HFFc6 (cell line): ENCODE measurements around the gene DYNLL1. TPM values are rescaled to one million over a fixed set of nuclear protein-coding genes. Genes with fewer than 3 reads are reported as not detected.

Source experiments
- DNase-seq: peaks from one replicate; pipeline ENCODE4 v3.0.0-alpha.2; 2018
- H3K27ac Mint-ChIP-seq: 2 replicates; pipeline ENCODE4 v1.8.0; 2020; ENCODE audit warnings: mild to moderate bottlenecking, mixed read lengths
- H3K27me3 Mint-ChIP-seq: 2 replicates; pipeline ENCODE4 v1.8.0; 2021; ENCODE audit warnings: mild to moderate bottlenecking, moderate library complexity, mixed read lengths; ENCODE audit not compliant: insufficient read depth
- H3K36me3 Mint-ChIP-seq: 2 replicates; pipeline ENCODE4 v1.8.0; 2021; ENCODE audit warnings: low read depth, mixed read lengths
- H3K4me1 Mint-ChIP-seq: 2 replicates; pipeline ENCODE4 v1.8.0; 2020; ENCODE audit warnings: low read depth, mixed read lengths
- H3K4me3 Mint-ChIP-seq: 2 replicates; pipeline ENCODE4 v1.8.0; 2020; ENCODE audit warnings: mild to moderate bottlenecking, moderate library complexity, mixed read lengths
- H3K9me3 Mint-ChIP-seq: 2 replicates; pipeline ENCODE4 v1.8.0; 2020; ENCODE audit warnings: mild to moderate bottlenecking, mixed read lengths
- total RNA-seq, 6 experiments: library from RNA; stranded (reverse); fragmentation: NEBNext Ultra II Directional; extraction: Animal tissue kit (Norgen Biotek cat#: 25700); gene quantifications; 2 replicates in 1 of 6; 3 replicates in 5 of 6; pipeline ENCODE4 v1.2.3, GENCODE V29; 2021
- TF ChIP-seq, protein P1 (sequence below): fragments of 200-600 bp; sonication (generic); IDR thresholded peaks from 2 replicates; pipeline ENCODE4 v1.5.0; 2021; ENCODE audit warnings: antibody characterized with exemption, mild to moderate bottlenecking

The DYNLL1 gene
- total RNA-seq, 6 experiments from 2014 or later = 530 to 650 (median 609) TPM

DNA sequence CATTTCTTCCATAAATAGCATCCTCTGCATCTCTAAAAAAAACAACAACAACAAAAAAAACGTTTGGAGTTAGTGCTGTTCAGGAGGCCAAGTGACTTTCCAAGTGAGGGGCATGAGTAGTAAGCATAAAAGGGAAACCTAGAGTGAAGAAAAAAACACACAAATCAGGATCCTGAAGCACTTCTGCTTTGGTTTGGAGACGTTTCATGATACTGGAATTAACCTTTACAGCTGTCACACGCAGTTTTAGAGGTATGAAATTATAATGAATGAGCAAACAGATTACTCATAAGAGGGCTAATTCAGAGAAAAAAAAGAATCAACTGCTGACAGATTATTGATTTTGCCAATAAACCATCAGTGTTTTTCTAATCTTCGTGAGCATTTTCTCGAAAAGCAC lies 30.2 kb upstream of the DYNLL1 start:
- no peak for DNase-seq
- Mint-ChIP-seq H3K9me3 (no peaks in the 10 kb centered on the region), H3K27ac (peak overlapping the region; percentile 42), H3K4me1 (peaks cover 38% of the 10 kb centered on the region), H3K27me3 (peaks cover 2% of the 10 kb centered on the region; the same call in 1 of the 2 replicates), H3K36me3 (peaks cover 52% of the 10 kb centered on the region), H3K4me3 (no peak overlapping the region)
- TF ChIP-seq, protein P1, sequence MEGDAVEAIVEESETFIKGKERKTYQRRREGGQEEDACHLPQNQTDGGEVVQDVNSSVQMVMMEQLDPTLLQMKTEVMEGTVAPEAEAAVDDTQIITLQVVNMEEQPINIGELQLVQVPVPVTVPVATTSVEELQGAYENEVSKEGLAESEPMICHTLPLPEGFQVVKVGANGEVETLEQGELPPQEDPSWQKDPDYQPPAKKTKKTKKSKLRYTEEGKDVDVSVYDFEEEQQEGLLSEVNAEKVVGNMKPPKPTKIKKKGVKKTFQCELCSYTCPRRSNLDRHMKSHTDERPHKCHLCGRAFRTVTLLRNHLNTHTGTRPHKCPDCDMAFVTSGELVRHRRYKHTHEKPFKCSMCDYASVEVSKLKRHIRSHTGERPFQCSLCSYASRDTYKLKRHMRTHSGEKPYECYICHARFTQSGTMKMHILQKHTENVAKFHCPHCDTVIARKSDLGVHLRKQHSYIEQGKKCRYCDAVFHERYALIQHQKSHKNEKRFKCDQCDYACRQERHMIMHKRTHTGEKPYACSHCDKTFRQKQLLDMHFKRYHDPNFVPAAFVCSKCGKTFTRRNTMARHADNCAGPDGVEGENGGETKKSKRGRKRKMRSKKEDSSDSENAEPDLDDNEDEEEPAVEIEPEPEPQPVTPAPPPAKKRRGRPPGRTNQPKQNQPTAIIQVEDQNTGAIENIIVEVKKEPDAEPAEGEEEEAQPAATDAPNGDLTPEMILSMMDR = no peak

DNA sequence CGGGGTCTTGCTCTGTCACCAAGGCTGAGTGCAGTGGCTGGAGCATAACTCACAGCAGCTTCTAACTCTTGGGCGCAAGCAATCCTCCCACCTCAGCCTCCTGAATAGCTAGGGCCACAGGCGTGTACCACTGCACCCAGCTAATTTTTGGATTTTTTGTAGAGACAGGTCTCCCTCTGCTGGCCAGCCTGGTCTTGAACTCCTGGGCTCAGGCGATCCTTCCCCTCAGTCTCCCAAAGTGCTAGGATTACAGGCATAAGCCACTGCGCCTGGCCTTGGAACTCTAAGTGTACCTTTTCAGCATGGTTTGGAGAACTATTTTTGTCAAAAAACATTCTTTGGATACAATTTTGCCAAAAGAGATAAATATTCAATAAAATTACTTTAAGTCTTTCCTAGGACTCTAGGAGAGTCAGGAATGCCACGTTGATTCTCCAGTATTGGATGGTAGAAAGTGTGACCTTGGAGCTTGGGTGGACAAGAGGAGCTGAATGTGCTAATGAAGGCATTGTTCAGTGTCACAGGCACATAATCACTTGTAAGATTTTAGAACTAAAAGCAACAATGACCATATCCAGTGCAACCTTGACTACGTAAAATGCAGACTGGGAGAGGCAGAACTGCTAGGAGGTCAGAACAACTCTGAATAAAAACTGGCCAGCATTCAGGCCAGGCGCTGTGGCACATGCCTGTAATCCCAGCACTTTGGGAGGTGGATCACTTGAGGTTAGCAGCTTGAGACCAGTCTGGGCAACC lies 29.2 kb upstream of the DYNLL1 start:
- H3K27me3 Mint-ChIP-seq = peaks cover 2% of the 10 kb centered on the region; the same call in 1 of the 2 replicates
- DNase-seq = peak; percentile 38
- TF ChIP-seq, protein P1 = peak; percentile 80
- H3K27ac Mint-ChIP-seq = peak overlapping the region; percentile 52; the same call in 1 of the 2 replicates
- peaks cover 46% of the 10 kb centered on the region for H3K36me3 Mint-ChIP-seq
- H3K9me3 Mint-ChIP-seq = no peaks in the 10 kb centered on the region
- peak overlapping the region; percentile 24; the same call in 1 of the 2 replicates for H3K4me3 Mint-ChIP-seq
- peaks cover 38% of the 10 kb centered on the region for H3K4me1 Mint-ChIP-seq

DNA sequence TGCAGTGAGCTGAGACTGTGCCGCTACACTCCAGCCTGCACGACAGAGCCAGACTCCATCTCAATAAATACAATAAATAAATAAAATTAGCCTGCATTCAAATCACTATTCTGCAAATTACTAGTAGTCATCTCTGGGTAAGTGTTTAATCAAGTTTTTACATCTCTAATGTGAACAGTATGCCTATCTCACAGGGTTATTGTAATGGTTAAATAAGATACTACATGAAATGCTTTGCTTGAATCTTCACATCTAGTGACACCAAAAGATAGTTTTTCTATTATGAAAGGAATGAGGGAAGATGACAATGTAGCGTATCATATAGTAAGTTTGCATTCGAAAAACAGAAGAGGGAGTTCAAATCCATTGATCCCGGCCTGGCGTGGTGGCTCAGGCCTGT lies 28.5 kb upstream of the DYNLL1 start:
- Mint-ChIP-seq H3K9me3 (no peaks in the 10 kb centered on the region), H3K4me3 (peak overlapping the region; percentile 95), H3K36me3 (peaks cover 42% of the 10 kb centered on the region), H3K27me3 (peaks cover 2% of the 10 kb centered on the region; the same call in 1 of the 2 replicates), H3K4me1 (peaks cover 38% of the 10 kb centered on the region), H3K27ac (peak overlapping the region; percentile 51)
- TF ChIP-seq, protein P1 = no peak
- no peak for DNase-seq

DNA sequence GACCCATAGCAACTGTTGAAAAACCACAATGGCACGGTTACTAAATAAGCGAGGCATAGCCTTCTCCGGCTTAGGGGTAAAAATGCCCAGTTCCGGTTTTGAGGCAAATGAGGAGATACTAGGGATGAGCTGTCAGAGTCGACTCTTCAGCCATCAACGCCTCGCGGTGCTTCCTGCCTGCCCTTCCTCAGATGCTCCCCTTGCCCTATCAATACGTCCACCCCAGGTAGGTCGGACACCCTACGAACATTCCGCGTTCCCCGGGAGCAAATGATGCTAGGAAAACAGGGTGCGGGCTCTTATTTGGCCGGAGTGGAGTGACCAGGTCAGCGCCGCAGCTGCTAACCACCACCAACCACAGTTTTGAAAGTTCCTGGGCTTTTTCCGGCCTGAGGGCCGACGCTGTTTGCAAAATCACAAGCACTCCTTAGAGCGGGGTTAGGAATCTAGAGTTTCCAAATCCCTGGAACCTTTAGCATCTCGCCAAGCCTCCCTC lies 27.5 kb upstream of the DYNLL1 start:
- Mint-ChIP-seq H3K4me1 (peaks cover 38% of the 10 kb centered on the region), H3K36me3 (peaks cover 36% of the 10 kb centered on the region), H3K9me3 (no peaks in the 10 kb centered on the region), H3K4me3 (peak overlapping the region; percentile 95), H3K27ac (peak overlapping the region; percentile 82), H3K27me3 (peaks cover 2% of the 10 kb centered on the region; the same call in 1 of the 2 replicates)
- peak; percentile 46 for DNase-seq
- TF ChIP-seq, protein P1 = no peak

DNA sequence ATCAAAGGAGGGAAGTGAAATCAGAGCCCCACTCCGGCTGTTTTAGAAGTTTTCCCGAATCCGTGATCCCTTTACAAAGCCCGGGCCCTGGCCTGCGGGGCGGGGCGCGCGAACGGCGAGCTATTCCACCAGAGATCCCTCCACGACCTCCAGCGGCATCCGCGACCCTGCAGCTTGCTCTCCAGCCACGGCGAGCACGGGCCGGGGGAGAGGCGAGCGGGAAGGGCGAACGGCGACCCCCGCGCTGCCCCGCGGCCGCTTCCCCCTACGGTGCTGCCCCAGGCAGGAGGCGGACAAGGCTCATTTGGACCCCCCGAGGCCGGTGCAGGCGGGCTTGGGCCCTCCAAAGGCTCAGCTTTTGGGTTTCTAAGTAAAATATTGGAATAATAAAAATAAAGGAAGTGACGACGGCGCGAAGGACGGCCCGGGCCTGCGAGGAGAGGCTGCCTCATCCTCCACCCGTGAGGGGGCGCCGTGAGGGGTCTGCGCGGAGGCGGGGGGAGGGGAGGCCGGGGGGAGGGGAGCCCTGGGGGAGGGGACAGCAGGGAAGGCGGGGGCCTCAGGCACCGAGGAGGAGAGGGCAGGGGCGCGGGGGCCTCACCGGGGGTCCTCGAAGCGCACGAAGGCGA lies 27.0 kb upstream of the DYNLL1 start:
- TF ChIP-seq, protein P1 = no peak
- Mint-ChIP-seq H3K4me1 (peaks cover 43% of the 10 kb centered on the region), H3K4me3 (peak overlapping the region; percentile 95), H3K36me3 (peaks cover 36% of the 10 kb centered on the region), H3K27me3 (peaks cover 2% of the 10 kb centered on the region; the same call in 1 of the 2 replicates), H3K27ac (peak overlapping the region; percentile 82), H3K9me3 (no peaks in the 10 kb centered on the region)
- DNase-seq = peak; percentile 16
